ENCODE data around the gene KDM2A.

Gene KDM2A

DNA sequence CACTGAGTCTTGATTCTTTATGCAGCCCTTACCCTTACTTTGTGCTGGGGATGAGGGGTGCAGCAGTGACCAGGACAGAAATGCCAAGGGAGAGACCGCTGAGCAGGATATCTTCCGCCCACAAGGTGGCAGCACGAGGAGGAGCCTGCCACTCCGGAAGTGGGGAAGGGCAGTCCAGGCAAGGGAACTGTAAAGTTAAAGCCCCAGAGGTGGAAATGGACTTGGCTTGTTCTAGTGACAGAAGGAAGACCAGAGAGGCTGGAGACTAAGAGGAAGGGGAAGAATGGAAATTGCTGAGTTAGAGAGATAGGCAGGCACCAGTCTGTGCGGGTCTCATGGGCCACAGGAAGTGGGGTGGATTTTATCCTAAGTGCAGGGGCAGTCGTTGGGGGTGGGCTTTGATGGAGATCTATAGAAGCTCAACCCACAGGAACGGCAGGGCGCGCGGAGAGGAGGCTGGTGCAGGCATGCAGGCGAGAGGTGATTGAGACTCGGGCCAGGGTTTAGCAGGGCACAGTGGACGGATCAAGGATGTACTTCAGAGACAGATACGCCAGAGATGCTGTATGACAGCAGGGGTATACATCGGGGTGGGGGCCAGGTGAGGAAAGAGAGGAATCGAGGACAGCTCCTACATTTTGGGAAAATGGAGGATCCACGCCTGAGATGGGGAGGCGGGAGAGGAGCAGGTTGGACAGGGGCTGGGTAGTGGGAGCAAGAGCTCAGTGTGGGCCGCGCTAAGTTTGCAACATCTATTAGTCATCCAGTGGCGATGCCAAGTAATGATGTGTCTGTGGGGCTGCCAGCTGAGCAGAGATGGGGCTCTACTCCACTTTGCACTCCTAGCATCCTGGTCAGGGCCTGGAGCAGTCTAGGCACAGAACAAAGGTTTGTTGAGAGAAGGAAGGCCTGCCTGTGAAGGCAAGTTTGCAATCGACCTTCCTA is 143.9 kb downstream of the KDM2A start (continued):
- TF ChIP-seq, protein P1, sequence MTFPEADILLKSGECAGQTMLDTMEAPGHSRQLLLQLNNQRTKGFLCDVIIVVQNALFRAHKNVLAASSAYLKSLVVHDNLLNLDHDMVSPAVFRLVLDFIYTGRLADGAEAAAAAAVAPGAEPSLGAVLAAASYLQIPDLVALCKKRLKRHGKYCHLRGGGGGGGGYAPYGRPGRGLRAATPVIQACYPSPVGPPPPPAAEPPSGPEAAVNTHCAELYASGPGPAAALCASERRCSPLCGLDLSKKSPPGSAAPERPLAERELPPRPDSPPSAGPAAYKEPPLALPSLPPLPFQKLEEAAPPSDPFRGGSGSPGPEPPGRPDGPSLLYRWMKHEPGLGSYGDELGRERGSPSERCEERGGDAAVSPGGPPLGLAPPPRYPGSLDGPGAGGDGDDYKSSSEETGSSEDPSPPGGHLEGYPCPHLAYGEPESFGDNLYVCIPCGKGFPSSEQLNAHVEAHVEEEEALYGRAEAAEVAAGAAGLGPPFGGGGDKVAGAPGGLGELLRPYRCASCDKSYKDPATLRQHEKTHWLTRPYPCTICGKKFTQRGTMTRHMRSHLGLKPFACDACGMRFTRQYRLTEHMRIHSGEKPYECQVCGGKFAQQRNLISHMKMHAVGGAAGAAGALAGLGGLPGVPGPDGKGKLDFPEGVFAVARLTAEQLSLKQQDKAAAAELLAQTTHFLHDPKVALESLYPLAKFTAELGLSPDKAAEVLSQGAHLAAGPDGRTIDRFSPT (tag by site-specific recombination; IDR thresholded peaks at IDR 0.05): peak; percentile 51; the same call in 1 of the 2 replicates
- TF ChIP-seq ZFP3 (tag by site-specific recombination; IDR thresholded peaks at IDR 0.05; ENCODE audit: low read depth) (no peak), ZBTB48 (tag by site-specific recombination; IDR thresholded peaks at IDR 0.05) (peak; percentile 64; the same call in 1 of the 2 replicates), ZFP41 (tag by site-specific recombination; IDR thresholded peaks at IDR 0.05; ENCODE audit: borderline replicate concordance) (no peak), SETDB1 (IDR thresholded peaks at IDR 0.05; ENCODE audit: insufficient read length, low read length) (no peak), GFI1B (tag by site-specific recombination; IDR thresholded peaks at IDR 0.05) (no peak), KLF16 (tag by site-specific recombination; IDR thresholded peaks at IDR 0.05) (no peak), HOXD13 (CRISPR knock-in tag; IDR thresholded peaks at IDR 0.05; ENCODE audit: borderline replicate concordance) (no peak), BCL11B (tag by site-specific recombination; IDR thresholded peaks at IDR 0.05; ENCODE audit: low read depth) (no peak), ZNF133 (tag by site-specific recombination; IDR thresholded peaks at IDR 0.05) (no peak), ZNF138 (tag by site-specific recombination; IDR thresholded peaks at IDR 0.05; ENCODE audit: borderline replicate concordance) (no peak), ZNF335 (tag by site-specific recombination; conservative IDR thresholded peaks at IDR 0.05) (peak; percentile 31; the same call in 1 of the 2 replicates), ZNF24 (tag by site-specific recombination; IDR thresholded peaks at IDR 0.05) (no peak)
- TF ChIP-seq, protein P2, sequence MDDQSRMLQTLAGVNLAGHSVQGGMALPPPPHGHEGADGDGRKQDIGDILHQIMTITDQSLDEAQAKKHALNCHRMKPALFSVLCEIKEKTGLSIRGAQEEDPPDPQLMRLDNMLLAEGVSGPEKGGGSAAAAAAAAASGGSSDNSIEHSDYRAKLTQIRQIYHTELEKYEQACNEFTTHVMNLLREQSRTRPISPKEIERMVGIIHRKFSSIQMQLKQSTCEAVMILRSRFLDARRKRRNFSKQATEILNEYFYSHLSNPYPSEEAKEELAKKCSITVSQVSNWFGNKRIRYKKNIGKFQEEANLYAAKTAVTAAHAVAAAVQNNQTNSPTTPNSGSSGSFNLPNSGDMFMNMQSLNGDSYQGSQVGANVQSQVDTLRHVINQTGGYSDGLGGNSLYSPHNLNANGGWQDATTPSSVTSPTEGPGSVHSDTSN (CRISPR knock-in tag; IDR thresholded peaks at IDR 0.05): no peak
- TF ChIP-seq, protein P3, sequence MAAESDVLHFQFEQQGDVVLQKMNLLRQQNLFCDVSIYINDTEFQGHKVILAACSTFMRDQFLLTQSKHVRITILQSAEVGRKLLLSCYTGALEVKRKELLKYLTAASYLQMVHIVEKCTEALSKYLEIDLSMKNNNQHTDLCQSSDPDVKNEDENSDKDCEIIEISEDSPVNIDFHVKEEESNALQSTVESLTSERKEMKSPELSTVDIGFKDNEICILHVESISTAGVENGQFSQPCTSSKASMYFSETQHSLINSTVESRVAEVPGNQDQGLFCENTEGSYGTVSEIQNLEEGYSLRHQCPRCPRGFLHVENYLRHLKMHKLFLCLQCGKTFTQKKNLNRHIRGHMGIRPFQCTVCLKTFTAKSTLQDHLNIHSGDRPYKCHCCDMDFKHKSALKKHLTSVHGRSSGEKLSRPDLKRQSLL (tag by site-specific recombination; IDR thresholded peaks at IDR 0.05): no peak
- TF ChIP-seq, protein P4, sequence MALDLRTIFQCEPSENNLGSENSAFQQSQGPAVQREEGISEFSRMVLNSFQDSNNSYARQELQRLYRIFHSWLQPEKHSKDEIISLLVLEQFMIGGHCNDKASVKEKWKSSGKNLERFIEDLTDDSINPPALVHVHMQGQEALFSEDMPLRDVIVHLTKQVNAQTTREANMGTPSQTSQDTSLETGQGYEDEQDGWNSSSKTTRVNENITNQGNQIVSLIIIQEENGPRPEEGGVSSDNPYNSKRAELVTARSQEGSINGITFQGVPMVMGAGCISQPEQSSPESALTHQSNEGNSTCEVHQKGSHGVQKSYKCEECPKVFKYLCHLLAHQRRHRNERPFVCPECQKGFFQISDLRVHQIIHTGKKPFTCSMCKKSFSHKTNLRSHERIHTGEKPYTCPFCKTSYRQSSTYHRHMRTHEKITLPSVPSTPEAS (tag by site-specific recombination; IDR thresholded peaks at IDR 0.05): no peak
- TF ChIP-seq, protein P5, sequence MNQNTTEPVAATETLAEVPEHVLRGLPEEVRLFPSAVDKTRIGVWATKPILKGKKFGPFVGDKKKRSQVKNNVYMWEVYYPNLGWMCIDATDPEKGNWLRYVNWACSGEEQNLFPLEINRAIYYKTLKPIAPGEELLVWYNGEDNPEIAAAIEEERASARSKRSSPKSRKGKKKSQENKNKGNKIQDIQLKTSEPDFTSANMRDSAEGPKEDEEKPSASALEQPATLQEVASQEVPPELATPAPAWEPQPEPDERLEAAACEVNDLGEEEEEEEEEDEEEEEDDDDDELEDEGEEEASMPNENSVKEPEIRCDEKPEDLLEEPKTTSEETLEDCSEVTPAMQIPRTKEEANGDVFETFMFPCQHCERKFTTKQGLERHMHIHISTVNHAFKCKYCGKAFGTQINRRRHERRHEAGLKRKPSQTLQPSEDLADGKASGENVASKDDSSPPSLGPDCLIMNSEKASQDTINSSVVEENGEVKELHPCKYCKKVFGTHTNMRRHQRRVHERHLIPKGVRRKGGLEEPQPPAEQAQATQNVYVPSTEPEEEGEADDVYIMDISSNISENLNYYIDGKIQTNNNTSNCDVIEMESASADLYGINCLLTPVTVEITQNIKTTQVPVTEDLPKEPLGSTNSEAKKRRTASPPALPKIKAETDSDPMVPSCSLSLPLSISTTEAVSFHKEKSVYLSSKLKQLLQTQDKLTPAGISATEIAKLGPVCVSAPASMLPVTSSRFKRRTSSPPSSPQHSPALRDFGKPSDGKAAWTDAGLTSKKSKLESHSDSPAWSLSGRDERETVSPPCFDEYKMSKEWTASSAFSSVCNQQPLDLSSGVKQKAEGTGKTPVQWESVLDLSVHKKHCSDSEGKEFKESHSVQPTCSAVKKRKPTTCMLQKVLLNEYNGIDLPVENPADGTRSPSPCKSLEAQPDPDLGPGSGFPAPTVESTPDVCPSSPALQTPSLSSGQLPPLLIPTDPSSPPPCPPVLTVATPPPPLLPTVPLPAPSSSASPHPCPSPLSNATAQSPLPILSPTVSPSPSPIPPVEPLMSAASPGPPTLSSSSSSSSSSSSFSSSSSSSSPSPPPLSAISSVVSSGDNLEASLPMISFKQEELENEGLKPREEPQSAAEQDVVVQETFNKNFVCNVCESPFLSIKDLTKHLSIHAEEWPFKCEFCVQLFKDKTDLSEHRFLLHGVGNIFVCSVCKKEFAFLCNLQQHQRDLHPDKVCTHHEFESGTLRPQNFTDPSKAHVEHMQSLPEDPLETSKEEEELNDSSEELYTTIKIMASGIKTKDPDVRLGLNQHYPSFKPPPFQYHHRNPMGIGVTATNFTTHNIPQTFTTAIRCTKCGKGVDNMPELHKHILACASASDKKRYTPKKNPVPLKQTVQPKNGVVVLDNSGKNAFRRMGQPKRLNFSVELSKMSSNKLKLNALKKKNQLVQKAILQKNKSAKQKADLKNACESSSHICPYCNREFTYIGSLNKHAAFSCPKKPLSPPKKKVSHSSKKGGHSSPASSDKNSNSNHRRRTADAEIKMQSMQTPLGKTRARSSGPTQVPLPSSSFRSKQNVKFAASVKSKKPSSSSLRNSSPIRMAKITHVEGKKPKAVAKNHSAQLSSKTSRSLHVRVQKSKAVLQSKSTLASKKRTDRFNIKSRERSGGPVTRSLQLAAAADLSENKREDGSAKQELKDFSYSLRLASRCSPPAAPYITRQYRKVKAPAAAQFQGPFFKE (tag by site-specific recombination; IDR thresholded peaks at IDR 0.05; ENCODE audit: borderline replicate concordance): no peak
- TF ChIP-seq, protein P6, sequence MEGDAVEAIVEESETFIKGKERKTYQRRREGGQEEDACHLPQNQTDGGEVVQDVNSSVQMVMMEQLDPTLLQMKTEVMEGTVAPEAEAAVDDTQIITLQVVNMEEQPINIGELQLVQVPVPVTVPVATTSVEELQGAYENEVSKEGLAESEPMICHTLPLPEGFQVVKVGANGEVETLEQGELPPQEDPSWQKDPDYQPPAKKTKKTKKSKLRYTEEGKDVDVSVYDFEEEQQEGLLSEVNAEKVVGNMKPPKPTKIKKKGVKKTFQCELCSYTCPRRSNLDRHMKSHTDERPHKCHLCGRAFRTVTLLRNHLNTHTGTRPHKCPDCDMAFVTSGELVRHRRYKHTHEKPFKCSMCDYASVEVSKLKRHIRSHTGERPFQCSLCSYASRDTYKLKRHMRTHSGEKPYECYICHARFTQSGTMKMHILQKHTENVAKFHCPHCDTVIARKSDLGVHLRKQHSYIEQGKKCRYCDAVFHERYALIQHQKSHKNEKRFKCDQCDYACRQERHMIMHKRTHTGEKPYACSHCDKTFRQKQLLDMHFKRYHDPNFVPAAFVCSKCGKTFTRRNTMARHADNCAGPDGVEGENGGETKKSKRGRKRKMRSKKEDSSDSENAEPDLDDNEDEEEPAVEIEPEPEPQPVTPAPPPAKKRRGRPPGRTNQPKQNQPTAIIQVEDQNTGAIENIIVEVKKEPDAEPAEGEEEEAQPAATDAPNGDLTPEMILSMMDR (tag by site-specific recombination; IDR thresholded peaks at IDR 0.05): peak; percentile 83
